Activated T-cell treated with anti-CD3 and anti-CD28 coated beads for 24 hours (primary cell): ENCODE results near the gene KCNC1.

Source experiments
- DNase-seq: peaks from one replicate; pipeline ENCODE4 v3.0.0-alpha.2; 2020; ENCODE audit warnings: low read depth

The KCNC1 gene

DNA sequence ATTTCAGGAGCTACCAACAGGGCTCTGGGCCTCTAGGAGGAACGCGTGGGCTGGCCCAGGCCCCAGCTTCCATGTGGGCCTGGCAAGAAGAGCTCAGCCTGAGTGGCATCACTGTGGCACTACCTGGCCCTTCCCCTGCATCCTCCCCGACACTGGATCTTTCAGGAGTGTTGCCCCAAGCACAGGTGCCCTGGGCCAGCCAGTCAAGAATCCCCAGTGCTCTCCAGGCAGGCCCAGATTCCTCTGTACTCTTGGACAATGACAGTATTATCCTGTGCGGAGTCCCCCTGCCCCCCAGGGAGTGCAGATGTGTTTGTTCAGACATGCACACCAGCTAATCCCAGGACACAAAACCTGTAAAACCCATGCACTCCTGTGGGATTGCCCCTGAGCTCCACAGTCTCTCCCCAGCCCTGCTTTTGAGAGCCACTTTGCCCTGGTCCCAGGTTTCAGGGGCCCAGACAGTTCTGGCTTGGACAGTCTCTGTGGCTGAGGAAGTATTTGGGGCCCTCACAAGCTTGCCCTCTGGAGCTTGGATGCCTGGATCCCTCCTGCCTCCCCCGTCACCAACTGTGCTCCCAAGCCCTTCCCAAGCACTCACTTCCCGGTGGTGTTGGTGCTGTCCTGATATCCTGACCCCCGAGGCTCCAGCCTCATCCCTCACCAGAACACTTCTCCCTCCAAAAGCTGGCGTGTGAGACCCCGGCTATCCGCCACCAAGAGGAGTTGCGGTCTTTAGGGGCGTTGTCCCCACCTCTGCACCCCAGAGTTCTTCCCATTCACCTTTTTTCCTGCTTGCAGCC is 39.9 kb downstream of the KCNC1 start:
- no peak for DNase-seq

DNA sequence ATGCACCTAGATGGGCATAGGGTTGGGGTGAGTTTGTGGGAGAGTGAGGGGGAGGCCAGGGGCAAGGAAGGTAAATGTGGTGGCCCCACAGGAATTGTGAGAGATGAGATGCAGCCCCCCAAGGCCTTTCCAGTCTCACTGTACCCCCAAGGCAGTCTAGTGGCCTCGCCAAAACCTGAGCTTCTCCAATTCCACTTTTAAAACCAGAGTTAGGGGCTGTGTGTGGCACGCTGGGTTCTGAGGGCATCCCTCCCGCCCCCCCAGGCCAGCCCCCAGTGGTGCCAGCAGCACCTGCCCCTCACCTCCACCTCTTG is 40.4 kb downstream of the KCNC1 start:
- no peak for DNase-seq

DNA sequence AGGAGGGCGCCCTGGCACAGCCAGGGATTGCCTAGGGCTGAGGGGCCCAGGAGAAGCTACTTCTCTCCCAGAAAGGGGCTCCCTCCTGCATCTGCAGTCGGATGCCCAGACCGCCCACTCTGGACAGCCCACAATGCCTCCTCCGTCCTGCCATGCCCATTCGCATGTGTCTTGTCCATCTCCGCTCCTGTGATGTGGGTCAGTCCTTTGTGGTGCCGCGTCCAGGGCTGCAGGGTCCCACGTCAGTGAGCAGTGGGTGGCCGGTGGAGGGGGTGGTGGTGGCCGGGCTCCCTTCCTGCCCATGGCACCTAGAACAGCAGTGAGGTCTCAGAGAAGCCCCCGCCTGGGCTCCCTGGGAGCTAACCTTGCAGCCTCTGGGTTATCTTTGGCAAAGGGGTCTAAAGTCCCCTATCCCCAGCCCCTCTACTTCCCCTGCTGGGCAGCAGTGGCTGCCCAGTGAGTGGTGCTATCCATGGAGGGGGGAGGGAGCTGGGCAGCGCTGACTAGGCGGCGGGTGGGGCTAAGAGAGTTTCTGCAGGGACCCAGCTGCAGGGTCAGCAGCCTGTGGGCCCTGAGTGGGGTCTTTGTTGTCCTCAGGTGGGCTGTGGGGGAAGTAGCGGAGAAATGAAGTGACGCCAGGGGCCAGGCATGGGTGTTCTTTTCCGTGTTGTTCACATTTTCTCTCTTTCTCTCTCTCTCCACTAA is 41.1 kb downstream of the KCNC1 start:
- DNase-seq = no peak

DNA sequence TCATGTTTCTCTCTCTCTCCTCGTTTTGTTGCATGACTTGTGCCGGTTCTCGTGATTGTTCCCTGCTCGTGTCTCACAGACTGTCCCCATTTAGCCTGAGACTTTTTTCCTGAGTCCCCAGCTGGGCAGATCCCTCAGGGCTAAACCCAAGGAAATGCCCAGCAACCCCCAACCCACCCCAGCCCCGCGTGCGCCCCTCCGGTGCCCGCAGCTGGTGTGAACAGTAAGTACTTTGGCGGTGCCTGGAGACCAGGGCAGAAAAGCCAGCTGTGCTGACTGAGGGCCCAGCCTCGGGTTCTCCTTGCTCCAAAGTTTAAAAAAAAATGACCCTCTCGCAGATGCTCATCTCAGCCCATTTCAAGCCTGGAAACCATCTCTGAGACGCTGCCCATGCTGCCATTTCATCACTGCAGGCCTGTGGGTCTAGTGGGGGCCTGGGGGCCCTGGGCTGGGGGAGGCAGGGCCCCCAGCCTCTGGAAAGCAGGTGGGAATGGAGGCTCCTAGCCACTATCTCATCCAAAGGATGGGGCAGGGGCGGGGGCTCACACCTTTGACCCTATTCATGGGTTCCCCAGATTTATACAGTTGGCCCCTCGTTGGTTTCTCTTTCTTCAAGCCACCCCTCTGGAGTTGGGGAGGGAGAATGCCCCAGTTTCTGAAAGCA is 41.8 kb downstream of the KCNC1 start:
- DNase-seq = no peak

DNA sequence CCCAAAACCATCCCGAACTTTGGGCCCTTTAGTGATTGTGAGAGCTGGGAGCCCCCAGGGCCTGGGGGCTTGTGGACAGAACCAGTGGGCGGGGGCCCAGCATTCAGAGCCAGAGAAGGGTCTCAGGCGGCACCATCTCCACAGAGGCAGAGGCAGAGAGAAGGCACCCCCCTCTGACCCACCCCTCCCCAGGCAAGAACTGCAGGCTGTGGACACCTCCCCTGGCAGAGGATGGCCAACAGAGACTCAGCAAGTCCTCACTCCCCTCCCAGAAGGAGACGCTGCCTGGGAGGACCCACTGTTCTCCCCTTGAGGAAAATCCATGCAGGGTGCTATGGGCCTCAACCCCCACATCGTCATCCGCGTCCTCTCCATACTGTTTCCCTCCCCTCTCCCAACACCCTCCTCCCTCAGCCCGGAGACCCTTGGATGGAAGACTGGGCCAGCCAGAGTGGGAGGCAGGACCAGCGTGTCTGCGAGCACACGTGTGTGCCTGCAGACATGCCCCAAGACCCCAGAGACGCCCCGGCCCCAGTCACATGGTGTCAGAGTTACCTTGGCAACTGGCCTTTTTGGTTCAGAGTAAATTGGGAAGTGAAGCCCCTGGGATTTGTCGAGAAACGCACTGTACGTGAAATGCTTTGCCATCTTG is 42.6 kb downstream of the KCNC1 start:
- no peak for DNase-seq

DNA sequence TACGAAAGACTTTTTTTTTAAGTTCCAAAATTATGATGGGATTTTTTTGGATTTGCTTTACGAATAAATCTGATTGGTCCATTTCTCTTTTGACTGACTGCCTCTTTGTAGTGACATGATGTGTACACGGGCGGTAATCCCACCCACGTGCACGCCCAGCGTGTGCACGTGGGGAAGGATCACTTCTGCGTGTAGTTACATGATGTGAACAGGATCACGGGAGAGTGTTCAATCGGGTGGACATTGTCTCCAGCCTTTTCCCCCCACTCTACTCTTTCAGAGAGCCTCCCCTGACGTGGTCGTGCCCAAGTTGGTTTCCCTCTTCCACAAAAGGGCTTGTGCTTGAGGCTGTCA is 43.1 kb downstream of the KCNC1 start:
- no peak for DNase-seq

DNA sequence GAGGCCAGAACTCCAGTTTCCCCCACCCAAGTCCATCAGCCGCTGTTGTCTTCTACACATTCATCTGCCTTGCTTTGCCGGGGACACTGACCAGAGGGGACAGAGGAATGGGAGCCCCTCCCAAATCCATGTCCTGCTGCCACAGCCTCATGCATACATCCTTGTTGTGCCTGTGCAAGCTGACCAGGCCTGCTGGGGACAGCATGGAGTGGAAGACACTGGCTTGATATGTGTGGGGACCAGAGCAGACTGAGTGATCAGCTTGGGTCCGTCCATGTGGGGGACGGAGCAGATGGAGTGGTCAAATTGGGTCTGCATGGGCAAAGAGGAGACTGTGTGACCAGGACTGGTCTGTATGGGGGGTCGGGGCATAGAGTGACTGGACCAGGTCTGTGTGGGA is 43.8 kb downstream of the KCNC1 start:
- no peak for DNase-seq

DNA sequence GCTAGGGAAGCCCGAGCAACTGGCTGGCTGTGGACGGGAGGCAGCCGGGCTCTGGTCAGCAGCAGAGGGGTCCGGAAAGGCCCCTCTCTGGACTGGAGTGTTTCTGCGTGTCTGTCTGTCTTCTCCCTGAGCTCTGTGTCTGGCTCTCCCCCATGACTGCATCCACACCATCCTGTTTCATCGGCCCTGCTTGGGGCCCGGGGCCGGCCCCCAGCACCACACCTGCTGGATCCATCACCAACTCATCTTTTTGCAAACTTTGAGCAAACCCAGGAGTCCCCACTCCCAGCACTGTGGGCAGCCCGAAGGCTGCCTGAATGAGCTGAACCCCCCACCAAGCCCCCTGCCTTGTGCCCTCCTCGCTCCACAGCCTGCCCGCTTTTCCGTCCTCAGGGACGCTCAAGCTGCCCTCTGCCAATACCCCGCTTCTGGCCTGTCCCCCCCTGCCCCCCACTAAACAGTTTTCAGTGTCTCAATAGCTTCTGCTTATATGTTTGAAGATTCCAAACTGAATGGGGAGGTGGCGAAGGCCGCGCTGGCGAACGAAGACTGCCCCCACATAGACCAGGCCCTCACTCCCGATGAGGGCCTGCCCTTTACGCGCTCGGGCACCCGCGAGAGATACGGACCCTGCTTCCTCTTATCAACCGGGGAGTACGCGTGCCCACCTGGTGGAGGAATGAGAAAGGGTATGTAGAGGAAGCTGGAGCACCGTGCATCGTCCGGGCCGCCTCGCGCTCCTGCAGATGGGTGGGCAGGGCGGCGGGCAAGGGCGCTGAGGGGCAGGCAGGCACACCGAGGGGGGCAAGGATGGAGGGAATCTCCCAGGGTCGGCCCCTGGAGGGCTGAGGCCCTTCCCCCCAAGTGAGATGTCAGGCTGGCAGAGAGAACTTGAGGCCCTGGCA is 44.6 kb downstream of the KCNC1 start:
- no peak for DNase-seq

DNA sequence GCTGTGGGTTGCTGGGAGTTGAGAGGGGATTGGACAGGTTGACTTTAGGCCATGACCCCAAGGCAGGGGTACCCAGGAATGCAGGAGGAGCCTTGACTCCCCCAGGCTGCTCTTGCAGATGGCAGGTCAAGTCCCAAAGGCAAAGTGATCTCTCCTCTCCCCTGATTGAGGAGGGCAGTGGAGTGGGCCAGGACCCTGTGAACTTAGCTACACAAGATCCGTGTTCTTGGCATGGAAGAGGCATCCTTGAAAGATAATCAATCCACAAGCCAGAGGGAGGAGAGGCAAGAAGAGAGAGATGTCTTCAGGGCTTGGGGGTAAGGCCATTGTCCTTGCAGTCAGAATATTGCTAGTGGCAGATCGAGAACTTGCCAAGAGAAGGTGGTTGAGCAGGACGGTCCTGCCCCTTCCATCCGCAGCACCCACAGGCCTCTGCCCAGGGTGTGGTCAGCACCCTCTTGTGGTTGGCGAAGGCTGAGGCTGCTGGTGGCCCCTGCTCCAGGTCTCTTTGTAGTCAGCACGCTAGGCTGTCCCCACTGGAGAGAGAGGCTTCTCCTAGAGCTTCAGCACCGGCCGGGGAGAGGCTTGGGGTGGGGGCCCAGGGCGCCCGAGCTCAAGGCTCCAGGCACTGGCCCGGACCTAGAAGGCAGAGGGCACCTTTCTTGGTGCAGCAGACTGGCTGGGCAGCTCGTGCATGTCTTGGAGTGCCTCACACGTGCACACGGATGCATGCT is 45.4 kb downstream of the KCNC1 start:
- DNase-seq = no peak

DNA sequence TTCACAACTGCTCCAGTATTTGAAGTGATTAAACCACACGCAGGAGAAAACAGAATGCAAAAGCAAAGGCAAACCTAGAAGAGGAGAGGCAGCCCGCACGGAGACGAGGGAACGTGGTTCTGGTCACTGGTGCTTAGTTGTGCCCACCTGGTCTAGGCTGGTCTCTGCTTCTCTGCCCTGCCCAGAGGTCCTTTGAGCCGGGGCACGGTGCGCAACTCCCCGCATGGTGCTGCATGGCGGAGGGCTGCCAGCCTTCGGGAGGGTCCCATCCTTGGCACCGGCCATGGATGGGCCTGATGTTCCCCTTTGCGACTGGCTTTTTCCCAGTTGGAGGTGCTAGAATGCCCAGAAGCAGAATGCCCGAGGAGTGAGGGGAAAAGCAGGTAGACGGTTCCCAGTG is 46.1 kb downstream of the KCNC1 start:
- DNase-seq = no peak

DNA sequence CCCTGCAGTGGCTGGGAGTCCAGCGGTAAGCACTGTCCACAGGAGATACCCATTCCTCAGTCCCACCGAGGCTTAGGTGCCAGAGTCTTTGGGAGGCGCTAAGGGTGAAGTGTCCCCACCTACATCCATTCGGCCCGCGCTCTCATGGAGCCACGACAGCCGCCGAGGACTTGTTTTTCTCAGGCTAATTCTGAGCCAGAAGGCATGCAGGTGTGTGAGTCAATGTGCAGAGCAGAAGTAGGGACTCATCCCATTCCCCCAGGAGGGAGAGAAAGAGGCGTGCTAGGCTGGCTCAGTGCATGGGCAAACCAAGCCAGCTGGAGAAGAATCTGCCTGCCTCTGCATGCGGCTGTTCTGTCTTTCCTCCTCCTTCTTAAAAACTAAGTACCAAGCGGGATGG is 46.6 kb downstream of the KCNC1 start:
- no peak for DNase-seq

DNA sequence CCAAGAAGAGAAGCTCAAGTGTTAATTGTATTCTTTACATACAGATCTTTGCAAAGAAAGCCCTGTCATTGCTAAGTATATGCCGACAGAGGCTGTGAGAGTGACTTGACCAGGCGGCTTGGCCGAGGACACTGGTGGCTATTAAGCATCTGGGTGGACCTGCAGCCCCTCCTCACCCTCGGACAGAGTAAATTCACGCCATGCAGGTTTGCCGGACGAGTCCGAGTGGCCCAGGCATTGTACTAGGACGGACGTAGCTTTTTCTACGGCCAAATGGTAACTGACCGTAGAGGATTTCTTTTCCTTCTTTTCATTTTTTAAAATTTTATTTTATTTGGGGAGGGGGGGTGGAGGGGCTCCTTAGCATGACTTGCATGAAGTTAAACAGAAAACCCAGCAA is 47.0 kb downstream of the KCNC1 start:
- DNase-seq = no peak

DNA sequence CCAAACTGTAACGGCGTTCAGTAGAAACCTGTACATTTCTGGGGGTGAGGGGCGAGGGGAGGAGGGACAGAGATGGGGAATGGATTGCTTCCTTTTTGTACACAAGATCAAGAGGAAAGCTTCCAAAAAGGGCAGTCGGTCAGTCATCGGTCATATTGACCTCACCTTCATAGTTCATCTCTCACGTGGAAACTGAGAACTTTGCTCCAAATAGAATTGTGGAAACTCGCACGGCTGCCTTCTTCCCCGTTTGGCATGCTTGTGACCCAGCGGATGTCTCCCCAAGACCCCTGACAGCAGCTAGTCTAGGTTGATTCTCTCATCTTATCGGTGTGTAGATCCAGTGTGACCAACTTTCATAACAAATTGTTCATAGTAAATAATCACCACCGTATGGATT is 47.6 kb downstream of the KCNC1 start:
- no peak for DNase-seq

DNA sequence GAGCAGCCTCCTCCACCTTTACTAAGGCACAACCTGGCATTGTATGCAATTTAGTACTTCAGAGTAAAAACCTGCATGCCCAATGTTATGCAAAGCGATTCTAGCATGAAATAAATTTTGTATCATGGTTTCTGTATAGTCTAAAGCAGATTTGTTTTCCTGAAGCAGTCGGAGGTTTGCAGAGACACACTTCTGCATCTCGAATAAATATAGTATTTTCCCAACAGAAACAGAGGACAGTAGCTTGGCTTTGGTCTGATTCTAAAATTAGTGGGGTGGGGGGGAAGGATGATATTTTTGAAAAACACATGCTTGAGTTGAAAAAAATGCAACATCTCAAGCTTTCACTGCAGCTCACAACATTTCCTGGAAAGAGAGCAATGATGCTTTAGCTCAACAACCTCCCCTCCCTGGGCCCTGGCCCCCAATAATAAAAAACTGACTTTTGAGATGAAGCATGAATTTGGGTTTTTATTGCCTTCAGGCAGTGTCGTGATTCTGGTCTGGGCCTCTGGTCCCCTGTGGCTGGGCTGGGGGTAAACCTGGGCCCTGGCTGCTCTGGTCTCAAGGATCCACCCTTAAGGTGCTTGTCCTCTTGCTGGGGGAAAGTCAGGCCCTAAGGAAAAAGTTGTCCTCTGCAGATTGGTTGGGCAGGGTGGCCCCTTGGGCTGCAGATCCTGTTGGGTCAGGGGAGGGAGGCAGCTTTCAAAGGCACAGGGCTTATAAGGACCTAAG is 48.2 kb downstream of the KCNC1 start:
- DNase-seq = no peak

DNA sequence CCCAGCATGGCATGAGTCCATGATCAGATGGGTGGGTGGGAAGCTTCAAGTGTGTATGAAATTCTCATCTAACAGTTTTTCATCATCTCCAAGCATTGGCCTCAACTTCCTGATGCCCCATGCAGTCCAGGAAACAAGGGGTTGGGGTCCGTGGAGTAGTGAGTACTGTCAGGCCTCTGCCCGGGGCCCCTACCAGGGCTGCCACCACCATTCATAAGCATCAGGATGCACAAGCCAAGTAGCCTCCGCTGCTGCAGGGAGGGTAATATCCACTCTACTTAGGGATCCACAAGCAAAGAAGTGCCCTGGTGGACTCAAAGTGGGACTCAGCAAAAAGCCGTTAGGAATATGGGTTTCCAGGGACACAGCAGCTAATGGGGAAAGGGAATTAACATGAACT is 49.3 kb downstream of the KCNC1 start:
- DNase-seq = no peak

DNA sequence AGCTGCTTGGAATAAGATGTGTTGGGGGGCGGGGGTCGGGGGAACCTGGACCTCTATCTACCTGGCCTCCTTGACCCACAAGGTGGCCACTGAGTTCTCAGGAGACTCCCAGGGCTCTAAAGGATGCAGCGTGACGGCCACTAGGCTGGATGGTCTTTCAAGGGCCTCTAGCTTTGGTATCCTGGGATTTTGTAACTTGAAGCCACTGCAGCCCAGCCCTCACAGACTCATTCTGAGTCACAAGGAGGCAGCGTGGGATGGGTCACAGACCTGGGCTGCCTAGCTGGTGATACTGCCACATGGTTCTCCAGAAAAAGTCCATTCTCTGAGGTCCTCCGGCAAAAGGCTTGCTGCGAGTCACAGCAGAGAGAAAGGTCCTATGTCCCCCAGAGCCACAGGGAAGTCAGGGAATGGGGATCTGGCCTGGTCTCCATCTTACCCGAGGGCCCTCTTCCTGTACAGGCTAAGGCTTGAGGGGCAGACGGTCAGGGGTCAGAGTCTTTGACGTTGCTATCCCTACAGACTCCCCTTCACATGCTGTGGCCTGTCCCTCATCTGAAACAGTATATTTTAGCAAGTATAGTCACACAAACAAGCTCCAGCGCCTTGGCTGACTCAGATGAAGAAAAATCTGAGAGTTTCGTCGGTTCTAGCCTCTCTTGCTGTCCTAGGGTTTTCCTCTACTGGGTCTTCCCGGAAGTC is 52.4 kb downstream of the KCNC1 start:
- no peak for DNase-seq

DNA sequence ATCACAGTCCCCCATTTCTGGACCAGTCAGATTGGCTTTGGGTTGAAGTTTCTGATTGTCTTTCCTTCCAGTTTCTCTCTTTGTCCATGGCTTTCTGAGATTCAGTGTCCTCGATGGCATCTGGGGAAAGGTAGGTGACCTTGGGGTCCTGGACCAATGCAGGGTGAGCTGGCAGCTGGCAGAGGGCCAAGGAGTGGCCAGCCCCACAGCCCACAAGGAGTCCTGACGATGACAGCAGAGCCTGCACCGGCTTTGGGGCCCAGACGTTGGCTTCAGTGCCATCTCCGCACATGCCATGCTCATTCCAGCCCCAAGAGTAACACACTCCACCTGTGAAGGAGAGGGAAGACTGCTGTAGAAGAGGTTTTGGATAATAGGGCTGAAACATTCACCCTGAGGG is 53.5 kb downstream of the KCNC1 start:
- no peak for DNase-seq

DNA sequence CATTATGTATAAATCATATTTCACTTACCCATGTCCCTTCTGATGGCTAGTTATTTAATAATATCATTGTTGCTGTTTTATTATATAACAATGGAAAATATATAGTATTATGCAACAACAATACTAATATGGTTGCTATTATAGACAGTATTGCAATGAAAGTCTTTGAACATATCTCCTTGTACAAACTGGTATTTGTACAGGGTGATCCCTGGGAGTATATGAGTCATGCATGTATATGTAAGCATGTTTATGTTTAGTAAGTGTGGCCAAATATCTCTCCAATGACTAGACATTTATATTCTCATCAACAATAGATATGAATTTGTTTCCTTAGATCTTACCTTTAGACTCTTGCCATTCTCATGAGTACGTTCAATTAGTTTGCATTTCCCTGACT is 55.9 kb downstream of the KCNC1 start:
- no peak for DNase-seq

DNA sequence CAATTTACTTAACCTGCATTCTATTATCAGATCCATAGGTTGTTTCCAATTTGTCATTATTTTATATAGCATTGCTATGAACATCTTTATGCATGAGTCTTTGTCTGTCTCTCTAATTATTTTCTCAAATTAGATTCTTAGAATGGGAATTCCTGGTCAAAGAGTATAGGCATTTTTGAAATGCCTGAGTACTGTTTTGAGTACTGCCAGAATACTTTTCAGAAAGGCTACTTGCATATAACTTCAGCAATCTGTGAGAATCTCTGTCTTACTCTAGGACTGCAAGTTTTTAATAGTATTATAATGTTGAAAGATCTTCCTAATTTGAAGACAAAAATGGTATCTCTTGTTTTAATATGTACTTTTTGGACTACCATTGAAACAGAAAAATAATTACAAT is 56.6 kb downstream of the KCNC1 start:
- DNase-seq = no peak

DNA sequence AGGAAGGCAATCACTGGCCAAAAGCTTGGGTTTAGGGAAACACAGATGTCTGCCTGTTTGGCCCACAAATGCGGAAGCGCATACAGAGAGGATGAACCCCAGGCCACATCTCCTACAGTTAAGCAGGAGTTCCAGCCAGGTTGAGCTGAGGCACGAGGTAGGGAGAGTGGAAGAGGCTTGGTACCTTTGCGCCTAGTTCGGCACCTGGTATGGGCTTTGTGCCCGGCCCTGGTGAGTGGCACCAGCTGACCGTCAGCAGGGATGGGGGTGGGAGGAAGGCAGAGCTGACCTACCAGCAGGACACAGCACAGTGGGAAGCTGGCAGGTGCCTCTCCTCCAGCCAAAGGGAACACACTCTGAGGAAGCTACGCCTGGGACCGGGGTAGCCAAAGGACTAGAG is 57.6 kb downstream of the KCNC1 start:
- no peak for DNase-seq
